GM21515 (cell line): Measurements from ENCODE around the gene FGD3.
"Not testable (repeated sequence)": the region's sequence is repeated elsewhere in the genome, so short reads cannot be mapped to it uniquely, and the experiment has no call there.

Source experiments
- ATAC-seq: cut with Tn5 transposase; IDR thresholded peaks from one replicate; pipeline ENCODE4 v1.9.1; 2021; ENCODE audit not compliant: unreplicated experiment

FGD3 gene

GRCh38 chr9:92976431-92976830 is 29.1 kb downstream of the FGD3 start:
- ATAC-seq = no peak

DNA sequence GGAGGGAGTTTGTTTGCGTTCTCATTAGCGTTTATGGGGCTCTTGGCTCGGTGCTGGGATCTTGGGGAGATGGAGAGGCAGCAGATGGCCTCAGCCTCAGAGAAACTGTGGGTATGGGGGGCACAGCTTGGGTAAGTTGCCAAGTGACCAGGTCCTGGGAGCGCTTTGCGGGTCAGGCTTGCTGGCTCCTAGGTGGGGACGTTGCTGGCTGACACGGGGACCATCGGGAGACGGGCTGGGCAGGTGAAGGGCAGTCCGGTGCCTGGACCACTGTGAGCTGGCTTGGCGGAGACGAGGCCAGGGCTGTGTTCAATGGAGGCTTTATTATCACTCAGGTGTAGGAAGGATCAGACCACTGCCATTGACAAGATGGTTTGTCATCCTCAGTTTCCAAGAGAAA is 30.0 kb downstream of the FGD3 start:
- ATAC-seq = no peak

- no peak for ATAC-seq
These were observed 31.1 kb downstream of the FGD3 start for GRCh38 chr9:92978345-92978875.

DNA sequence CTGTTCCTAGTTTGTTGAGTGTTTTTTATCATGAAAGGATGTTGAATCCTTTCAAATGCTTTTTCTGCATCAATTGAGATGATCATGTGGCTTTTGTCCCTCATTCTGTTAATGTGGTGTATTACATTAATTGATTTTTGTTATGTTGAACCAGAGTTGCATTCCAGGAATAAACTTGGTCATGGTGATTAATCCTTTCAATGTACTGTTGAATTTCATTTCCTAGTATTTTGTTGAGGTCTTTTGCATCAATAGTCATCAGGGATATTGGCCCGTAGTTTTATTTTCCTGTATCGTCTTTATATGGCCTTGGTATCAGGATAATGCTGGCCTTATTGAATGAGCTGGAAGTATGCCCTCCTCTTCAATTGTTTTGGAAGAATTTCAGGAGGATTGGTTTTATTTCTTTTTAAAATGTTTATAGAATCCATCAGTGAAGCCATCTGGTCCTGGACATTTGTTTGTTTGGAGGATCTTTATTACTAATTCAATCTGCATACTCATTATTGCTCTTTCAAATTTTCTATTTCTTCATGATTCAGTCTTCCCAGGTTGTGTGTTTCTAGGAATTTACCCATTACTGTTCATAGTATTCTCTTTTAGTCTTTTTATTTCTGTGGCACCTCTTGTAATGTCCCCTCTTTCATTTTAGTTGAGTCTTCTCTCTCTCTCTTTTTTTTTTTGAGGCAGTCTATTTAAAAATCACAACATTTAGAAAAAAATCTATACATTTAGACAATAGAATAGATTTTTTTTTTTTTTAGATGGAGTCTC is 32.1 kb downstream of the FGD3 start:
- no peak for ATAC-seq

DNA sequence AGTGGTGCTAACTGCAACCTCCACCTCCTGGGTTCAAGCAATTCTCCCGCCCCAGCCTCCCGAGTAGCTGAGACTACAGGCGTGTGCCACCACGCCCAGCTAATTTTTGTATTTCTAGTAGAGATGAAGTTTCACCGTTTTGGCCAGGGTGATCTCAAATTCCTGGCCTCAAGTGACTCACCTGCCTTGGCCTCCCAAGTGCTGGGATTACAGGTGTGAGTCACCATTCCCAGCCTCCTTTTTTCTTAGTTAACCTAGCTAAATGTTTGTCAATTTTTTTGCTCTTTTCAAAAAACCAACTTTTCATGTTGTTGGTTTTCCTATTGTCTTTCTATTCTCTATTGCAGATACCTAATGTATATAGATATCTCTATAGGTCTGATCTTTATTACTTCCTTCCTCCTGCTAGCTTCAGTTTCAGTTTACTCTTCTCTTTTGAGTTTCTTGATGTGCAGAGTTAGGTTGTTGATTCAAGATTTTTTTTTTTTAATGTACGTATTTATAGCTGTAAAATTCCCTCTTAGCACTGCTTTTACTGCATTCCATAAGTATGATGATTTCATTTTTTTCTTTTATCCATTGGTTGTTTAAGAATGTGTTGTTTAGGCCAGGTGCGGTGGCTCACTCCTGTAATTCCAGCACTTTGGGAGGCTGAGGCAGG is 32.9 kb downstream of the FGD3 start:
- ATAC-seq = no peak

GRCh38 chr9:92982130-92982529 is 34.8 kb downstream of the FGD3 start:
- ATAC-seq = no peak

DNA sequence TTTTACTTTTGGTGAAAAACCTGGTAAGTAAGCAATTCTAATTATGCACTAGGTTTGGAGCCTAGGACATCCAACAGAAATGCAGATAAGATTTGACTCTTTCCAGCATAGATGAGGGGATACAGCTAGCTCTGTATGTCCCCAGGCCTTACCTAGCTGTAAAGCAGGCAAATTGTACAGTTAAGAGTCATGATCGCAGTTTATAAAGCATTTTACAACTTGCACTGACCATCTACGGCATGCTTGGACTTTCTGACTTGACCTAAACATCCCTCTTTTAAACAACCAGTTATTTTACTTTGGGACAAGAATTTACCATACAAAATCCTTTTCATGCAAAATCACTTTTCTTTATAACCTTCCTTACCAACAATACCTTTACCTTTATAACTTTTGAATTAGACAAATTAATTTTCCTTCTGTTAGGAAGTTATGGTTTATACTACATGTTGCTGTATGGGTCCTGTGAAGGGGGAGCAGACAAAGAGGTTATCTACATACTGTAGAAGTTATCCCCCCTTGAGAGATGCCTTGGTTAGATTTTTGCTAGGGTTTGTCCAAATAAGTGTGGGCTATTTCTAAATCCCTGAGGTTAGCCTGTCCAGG is 36.8 kb downstream of the FGD3 start:
- no peak for ATAC-seq

GRCh38 chr9:92984976-92985375 is 37.7 kb downstream of the FGD3 start:
- ATAC-seq = no peak

GRCh38 chr9:92986176-92987119 is 39.1 kb downstream of the FGD3 start:
- ATAC-seq = no peak

DNA sequence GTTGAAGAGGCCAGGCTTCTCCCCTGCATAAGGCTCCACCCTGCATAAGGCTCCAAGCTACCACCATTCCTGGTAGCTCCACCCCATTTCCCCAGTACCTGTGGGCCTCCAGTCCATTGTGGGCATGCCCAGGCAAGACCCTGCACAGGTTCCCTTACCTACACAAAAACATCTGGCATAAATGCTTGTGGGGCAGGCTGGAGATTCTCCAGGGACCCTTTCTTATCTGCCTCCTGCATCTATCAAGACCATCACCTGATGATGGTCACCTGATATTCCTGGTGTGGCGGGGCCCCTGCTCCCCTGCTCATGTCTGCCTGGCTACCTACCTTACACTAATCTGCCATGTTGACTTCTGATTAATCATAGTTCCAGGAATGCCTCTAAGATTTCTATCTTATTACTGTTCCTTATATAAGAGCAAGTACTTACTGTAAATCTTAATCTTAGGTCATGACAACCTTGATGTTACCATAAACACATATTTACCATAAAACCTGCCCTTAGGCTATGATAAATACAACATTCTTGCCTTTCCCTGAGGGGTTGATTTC is 41.0 kb downstream of the FGD3 start:
- ATAC-seq = no peak

DNA sequence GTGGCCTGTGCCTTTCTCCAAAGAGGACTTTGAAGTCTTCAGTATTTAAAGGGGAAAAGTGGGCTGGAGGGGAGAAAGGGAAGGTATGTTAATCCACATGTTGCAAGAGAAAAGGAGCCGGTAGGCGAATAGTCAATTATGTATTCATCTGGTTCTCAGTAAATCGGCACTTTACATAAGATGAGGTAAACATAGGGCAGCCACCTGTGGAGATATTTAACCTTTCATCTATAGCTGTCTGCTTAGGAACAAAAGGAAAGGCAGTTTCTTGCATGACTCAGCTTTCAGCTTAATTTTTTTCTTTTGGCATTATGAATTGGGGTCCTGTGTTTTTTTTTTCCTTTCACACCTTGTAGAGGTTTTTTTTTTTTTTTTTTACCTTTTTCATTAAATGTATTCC is 42.2 kb downstream of the FGD3 start:
- no peak for ATAC-seq

DNA sequence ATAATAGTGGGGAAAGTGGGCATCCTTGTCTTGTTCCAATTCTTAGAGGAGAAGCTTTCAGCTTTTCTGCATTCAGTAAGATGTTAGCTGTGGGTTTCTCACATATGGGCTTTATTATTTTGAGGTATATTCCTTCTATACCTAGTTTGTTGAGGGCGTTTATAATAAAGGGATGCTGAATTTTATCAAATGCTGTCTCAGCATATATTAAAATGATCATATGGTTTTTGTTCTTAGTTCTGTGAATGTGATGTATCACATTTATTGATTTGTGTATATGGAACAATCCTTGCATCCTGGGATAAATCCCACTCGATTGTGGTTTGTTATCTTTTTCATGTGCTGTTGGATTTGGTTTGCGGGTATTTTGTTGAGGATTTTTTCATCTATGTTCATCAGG is 43.1 kb downstream of the FGD3 start:
- no peak for ATAC-seq

GRCh38 chr9:92992549-92992948 is 45.2 kb downstream of the FGD3 start:
- no peak for ATAC-seq

DNA sequence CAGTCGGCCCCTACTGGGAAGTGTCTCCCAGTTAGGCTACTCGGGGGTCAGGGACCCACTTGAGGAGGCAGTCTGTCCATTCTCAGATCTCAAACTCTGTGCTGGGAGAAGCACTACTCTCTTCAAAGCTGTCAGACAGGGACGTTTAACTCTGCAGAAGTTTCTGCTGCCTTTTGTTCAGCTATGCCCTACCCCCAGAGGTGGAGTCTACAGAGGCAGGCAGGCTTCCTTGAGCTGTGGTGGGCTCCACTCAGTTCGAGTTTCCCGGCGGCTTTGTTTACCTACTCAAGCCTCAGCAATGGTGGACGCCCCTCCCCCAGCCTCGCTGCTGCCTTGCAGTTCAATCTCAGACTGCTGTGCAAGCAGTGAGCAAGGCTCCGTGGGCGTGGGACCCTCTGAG is 51.5 kb downstream of the FGD3 start:
- not testable (repeated sequence) for ATAC-seq

DNA sequence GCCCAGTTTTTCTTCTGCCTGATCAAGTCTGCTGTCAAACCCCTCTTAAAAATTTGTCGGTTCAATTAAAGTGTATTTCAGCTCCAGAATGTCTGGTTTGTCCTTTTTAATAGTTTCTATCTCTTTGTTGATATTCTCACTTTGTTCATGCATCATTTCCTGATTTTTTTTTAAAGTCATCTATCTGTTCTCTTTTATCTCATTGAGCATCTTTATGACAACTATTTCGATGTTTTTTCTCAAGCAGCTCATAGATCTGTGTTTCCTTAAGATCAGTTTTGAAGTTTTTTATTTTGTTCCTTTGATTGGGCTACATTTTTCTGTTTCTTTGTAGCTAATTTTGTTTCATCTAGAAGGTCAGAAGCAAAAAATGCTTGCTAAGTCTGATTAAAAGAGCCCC is 53.7 kb downstream of the FGD3 start:
- ATAC-seq = no peak

DNA sequence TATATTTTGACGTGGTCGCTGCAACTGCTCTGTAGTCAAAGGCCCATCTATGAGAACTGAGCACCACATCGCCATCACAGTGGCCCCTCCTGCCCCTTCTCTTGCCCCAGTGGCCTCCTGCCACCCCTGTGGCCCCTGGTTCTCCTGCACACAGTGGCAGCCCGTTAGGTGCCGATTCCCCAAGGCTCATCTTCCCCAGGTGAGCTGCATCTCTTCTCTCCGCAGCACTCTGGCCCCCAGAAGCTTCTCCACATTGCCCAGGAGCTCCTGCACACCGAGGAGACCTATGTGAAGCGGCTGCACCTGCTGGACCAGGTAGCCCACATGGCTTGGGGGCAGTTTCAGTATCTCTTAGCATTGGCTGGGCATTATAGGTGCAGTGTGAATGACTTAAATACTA is 55.4 kb downstream of the FGD3 start:
- ATAC-seq = no peak

DNA sequence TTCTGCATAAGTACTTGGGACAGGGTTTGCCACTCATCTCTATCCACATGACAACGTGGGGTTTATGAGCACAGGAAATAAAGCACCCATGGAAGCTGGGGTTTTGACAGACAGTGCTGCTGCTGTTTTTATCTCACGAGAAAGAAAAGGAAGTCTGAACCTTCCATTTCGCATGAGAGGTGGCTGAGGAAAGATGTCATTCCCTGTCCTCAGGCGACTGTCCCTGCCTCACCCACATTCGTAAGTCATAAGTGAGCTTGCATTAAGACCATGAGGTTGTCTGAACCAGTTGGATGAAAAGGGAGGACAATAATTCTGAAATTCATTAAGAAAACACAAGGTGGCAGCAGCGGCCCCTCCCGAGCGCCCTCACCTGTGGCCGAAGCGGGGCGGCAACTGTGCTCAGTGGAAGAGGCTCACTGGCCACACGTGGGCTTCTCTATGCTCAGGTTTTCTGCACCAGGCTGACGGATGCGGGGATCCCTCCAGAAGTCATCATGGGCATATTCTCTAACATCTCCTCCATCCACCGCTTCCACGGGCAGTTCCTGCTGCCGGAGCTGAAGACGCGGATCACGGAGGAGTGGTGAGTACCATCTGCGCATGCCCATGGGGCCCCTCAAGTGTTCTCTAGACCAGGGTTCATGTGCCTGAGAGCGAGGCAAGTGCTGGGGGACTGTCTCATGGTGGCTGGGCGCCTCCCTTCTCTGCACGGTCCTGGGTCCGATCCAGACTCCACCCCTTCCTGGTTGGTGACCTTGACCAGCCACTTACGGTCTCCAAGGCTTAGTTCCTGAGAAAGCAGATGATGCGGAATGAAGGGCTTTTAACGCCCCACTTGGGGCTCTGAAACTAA is 56.5 kb downstream of the FGD3 start:
- peak; percentile 48 for ATAC-seq

DNA sequence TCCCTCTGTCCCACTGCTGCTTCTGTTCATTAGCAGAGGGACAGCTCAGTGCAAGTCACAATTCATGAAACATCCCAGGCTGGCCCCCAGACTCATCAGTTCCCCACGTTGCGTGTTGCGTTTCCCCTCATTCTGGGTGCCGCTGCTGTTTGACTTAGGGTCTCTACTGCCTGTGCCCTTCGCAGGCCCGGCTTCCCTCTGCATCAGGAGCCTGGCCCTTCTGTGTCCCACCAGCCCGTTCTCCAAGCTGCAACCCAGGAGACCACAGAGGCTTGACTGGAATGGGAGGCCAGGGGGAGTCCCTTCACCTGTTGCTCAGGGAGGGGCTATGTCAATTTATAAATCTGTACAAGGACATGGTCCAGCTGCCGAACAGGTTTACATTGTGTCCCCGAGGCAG is 57.2 kb downstream of the FGD3 start:
- no peak for ATAC-seq

DNA sequence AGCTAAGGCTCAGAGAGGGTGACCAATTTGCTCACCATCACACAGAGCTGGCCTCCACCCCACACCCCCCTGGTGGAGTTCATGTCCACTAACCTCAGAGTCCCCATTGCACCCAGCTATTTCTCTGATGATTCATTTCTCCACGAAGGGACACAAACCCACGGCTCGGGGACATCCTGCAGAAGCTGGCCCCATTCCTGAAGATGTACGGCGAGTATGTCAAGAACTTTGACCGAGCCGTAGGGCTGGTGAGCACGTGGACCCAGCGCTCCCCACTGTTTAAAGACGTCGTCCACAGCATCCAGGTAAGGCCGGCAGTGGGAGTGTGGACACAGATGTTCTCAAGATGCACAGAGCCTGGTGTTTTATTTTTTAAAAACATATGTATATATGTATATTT is 58.6 kb downstream of the FGD3 start:
- ATAC-seq = no peak
